Measurements from ENCODE around the gene TAS2R40.

TAS2R40 gene

GRCh38 chr7:143214789-143215679 is 6.8 kb upstream of the TAS2R40 start:
- TF ChIP-seq CTCF (IDR thresholded peaks at IDR 0.05) (peak; percentile 100), ZFX (IDR thresholded peaks at IDR 0.05; ENCODE audit: borderline replicate concordance) (no peak)
- H3K27ac ChIP-seq = no peak overlapping the region

GRCh38 chr7:143216151-143216550 is 5.7 kb upstream of the TAS2R40 start:
- H3K27ac ChIP-seq = no peak overlapping the region

GRCh38 chr7:143216686-143217085 is 5.2 kb upstream of the TAS2R40 start:
- H3K27ac ChIP-seq = no peak overlapping the region
- TF ChIP-seq ZFX (IDR thresholded peaks at IDR 0.05; ENCODE audit: borderline replicate concordance) = no peak
- no peak for TF ChIP-seq CTCF (IDR thresholded peaks at IDR 0.05)

More at GRCh38 chr7:143216151-143216550, 5.7 kb upstream of the TAS2R40 start:
- TF ChIP-seq ZFX (IDR thresholded peaks at IDR 0.05; ENCODE audit: borderline replicate concordance) (no peak), CTCF (IDR thresholded peaks at IDR 0.05) (no peak)

- TF ChIP-seq CTCF (IDR thresholded peaks at IDR 0.05) (no peak), ZFX (IDR thresholded peaks at IDR 0.05; ENCODE audit: borderline replicate concordance) (no peak)
These were observed 4.0 kb upstream of the TAS2R40 start for GRCh38 chr7:143217806-143218205.

GRCh38 chr7:143221286-143221685 is 551 bp upstream of the TAS2R40 start:
- H3K27ac ChIP-seq = no peak overlapping the region
- TF ChIP-seq CTCF (IDR thresholded peaks at IDR 0.05) (no peak), ZFX (IDR thresholded peaks at IDR 0.05; ENCODE audit: borderline replicate concordance) (no peak)

More at GRCh38 chr7:143217806-143218205, 4.0 kb upstream of the TAS2R40 start:
- no peak overlapping the region for H3K27ac ChIP-seq

GRCh38 chr7:143222782-143223181 is 945 bp downstream of the TAS2R40 start:
- no peak for TF ChIP-seq CTCF (IDR thresholded peaks at IDR 0.05)
- TF ChIP-seq ZFX (IDR thresholded peaks at IDR 0.05; ENCODE audit: borderline replicate concordance) = no peak
- H3K27ac ChIP-seq = no peak overlapping the region

GRCh38 chr7:143223784-143224183 is 1.9 kb downstream of the TAS2R40 start:
- TF ChIP-seq CTCF (IDR thresholded peaks at IDR 0.05) = no peak
- TF ChIP-seq ZFX (IDR thresholded peaks at IDR 0.05; ENCODE audit: borderline replicate concordance) = no peak
- no peak overlapping the region for H3K27ac ChIP-seq

All from 22Rv1 (cell line).